Glutamatergic neuron (in vitro differentiated cells): ENCODE measurements around the gene ZFAND4. TPM values are rescaled to one million over a fixed set of nuclear protein-coding genes. Genes with fewer than 3 reads are reported as not detected.
"Not testable (repeated sequence)": the region's sequence is repeated elsewhere in the genome, so short reads cannot be mapped to it uniquely, and the experiment has no call there.

Source experiments
- DNase-seq: peaks from one replicate; pipeline ENCODE4 v3.0.0; 2022
- H3K27ac Mint-ChIP-seq: one replicate; pipeline ENCODE4 v1.8.0; 2020; ENCODE audit warnings: mild to moderate bottlenecking, mixed read lengths, inconsistent platforms; ENCODE audit not compliant: unreplicated experiment
- H3K27me3 Mint-ChIP-seq: one replicate; pipeline ENCODE4 v1.8.0; 2020; ENCODE audit warnings: mild to moderate bottlenecking, moderate library complexity, mixed read lengths, inconsistent platforms; ENCODE audit not compliant: unreplicated experiment
- H3K36me3 Mint-ChIP-seq: one replicate; pipeline ENCODE4 v1.8.0; 2020; ENCODE audit warnings: mild to moderate bottlenecking, mixed read lengths, inconsistent platforms; ENCODE audit not compliant: unreplicated experiment
- H3K4me1 Mint-ChIP-seq: one replicate; pipeline ENCODE4 v1.8.0; 2020; ENCODE audit warnings: mild to moderate bottlenecking, low read depth, mixed read lengths, inconsistent platforms; ENCODE audit not compliant: unreplicated experiment
- H3K4me3 Mint-ChIP-seq: one replicate; pipeline ENCODE4 v1.8.0; 2020; ENCODE audit warnings: mild to moderate bottlenecking, mixed read lengths, inconsistent platforms; ENCODE audit not compliant: unreplicated experiment
- H3K9me3 Mint-ChIP-seq: one replicate; pipeline ENCODE4 v1.8.0; 2020; ENCODE audit warnings: mild to moderate bottlenecking, moderate library complexity, mixed read lengths, inconsistent platforms; ENCODE audit not compliant: unreplicated experiment
- total RNA-seq: library from RNA; stranded (reverse); fragmentation: NEBNext Ultra II Directional; extraction: Animal tissue kit (Norgen Biotek cat#: 25700); gene quantifications from one replicate; pipeline ENCODE4 v1.2.1, GENCODE V29; 2021; ENCODE audit not compliant: unreplicated experiment
- TF ChIP-seq, protein P1 (sequence below): fragments of 200-600 bp; sonication (generic); IDR thresholded peaks from one replicate; pipeline ENCODE4 v1.5.0; 2021; ENCODE audit not compliant: partially characterized antibody, unreplicated experiment

The ZFAND4 gene
- total RNA-seq, 1 donor from 2014 or later: 33.0 TPM

DNA sequence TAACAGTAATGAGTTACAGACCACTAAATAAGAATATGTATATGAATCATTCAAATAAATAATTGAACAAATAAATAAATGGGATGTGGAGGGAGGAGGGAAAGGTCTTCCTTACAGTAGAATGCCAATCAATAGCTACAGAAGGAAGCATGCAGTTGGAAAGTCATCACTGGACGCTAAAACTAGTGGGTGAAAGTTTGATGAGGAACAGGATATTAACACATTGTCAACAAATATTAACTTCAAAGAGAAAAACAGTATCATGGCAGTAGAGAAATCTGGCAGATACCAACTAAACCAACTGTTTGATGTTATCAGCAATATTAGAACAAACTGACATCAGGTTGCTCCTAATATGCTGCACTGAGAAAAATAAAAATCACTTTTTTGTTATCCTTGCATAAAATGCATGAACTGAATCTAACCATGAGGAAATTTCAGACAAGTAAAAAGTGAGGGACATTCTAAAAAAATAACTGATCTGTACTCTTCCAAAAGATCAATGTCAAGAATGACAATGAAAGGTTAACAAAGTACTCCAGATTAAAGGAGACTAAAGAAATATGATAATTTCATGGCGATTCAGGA, 94.1 kb downstream of the ZFAND4 start:
- Mint-ChIP-seq H3K4me1 (peaks cover 4% of the 10 kb centered on the region), H3K27ac (no peak overlapping the region), H3K36me3 (no peaks in the 10 kb centered on the region), H3K4me3 (no peak overlapping the region), H3K27me3 (no peaks in the 10 kb centered on the region), H3K9me3 (no peaks in the 10 kb centered on the region)
- no peak for DNase-seq
- TF ChIP-seq, protein P1, sequence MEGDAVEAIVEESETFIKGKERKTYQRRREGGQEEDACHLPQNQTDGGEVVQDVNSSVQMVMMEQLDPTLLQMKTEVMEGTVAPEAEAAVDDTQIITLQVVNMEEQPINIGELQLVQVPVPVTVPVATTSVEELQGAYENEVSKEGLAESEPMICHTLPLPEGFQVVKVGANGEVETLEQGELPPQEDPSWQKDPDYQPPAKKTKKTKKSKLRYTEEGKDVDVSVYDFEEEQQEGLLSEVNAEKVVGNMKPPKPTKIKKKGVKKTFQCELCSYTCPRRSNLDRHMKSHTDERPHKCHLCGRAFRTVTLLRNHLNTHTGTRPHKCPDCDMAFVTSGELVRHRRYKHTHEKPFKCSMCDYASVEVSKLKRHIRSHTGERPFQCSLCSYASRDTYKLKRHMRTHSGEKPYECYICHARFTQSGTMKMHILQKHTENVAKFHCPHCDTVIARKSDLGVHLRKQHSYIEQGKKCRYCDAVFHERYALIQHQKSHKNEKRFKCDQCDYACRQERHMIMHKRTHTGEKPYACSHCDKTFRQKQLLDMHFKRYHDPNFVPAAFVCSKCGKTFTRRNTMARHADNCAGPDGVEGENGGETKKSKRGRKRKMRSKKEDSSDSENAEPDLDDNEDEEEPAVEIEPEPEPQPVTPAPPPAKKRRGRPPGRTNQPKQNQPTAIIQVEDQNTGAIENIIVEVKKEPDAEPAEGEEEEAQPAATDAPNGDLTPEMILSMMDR: no peak

DNA sequence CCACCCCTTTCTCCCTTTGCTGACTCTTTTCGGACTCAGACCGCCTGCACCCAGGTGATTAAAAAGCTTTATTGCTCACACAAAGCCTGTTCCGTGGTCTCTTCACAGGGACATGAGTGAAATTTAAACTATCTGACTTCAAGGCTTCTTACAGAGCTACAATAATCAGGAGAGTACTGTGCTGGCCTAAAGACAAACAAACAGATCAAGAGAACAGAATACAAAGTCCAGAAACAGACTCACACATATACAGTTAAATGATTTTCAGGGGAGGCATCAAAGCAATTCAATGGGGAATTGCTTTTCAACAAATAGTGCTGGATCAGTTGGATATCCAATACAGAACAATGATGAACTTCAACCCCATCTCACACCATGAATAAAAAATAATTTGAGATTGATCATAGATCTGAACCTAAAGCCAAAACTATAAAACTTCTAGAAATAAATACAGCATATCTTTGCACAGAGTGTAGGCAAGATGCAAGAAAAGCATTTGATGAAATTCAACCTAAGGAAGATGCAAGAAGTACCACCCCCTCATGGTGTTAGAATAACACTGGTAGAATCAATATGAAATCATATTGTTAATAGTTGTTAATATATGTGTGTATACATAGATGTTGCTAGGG, 96.5 kb downstream of the ZFAND4 start:
- no peak for DNase-seq
- Mint-ChIP-seq H3K36me3 (peaks cover 4% of the 10 kb centered on the region), H3K9me3 (no peaks in the 10 kb centered on the region), H3K27ac (no peak overlapping the region), H3K4me3 (no peak overlapping the region), H3K27me3 (no peaks in the 10 kb centered on the region), H3K4me1 (peaks cover 4% of the 10 kb centered on the region)
- TF ChIP-seq, protein P1: no peak

DNA sequence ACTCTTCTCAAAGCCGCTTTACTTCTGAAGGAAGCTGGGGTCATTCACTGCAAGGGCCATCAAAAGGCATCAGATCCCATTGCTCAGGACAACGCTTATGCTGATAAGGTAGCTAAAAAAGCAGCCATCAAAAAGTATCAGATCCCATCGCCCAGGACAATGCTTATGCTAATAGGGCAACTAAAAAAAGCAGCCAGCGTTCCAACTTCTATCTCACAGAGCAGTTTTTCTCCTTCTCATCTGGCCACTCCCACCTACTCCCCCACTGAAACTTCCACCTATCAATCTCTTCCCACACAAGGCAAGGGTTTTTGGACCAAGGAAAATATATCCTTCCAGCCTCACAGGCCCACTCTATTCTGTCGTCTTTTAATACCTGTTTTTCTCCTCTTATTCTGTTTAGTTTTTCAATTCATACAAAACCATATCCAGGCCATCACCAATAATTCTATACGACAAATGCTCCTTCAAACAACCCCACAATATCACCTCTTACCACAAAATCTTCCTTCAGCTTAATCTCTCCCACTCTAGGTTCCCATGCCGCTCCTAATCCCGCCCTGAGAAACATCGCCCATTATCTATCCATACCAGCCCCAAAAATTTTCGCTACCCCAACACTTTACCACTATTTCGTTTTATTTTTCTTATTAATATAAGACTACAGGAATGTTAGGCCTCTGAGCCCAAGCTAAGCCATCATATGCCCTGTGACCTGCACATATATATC, 97.4 kb downstream of the ZFAND4 start:
- DNase-seq, H3K4me3 Mint-ChIP-seq, H3K27me3 Mint-ChIP-seq, H3K27ac Mint-ChIP-seq, H3K4me1 Mint-ChIP-seq, H3K9me3 Mint-ChIP-seq, H3K36me3 Mint-ChIP-seq: not testable (repeated sequence)

DNA sequence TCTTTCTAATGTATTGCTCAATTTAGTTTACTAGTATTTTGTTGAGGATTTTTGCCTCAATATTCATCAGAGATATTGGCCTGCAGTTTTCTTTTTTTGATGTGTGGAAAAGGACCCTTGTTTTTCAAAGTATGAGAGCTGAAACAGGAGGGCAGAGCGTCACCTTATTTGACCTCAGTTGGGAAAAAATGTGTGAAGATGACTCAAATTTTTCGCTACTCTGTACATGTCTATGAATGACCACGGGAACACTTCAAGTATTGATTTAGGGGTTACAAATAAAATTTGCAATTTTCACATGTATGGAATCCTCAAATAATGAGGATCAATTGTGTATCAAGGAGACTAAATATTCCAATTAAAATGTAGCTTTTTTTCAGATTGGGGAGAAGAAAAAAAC, 103.1 kb downstream of the ZFAND4 start:
- H3K36me3 Mint-ChIP-seq: peaks cover 8% of the 10 kb centered on the region

DNA sequence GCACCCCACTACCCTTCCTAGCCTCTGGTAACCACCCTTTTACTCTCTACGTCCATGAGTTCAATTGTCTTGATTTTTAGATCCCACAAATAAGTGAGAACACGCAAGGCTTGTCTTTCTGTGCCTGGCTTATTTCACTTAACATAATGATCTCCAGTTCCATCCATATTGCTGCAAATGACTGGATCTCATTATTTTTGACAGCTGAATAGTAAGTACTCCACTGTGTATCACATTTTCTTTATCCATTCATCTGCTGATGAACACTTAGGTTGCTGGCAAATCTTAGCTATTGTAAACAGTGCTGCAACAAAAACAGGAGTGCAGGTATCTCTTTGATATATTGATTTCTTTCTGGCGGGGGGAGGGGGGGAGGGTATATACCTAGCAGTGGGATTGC, 106.2 kb downstream of the ZFAND4 start:
- TF ChIP-seq, protein P1: no peak
- peaks cover 4% of the 10 kb centered on the region for H3K36me3 Mint-ChIP-seq
- no peak for DNase-seq
- H3K27ac Mint-ChIP-seq: no peak overlapping the region
- H3K4me3 Mint-ChIP-seq: no peak overlapping the region
- H3K27me3 Mint-ChIP-seq: peaks cover 2% of the 10 kb centered on the region
- peaks cover 2% of the 10 kb centered on the region for H3K9me3 Mint-ChIP-seq
- H3K4me1 Mint-ChIP-seq: no peaks in the 10 kb centered on the region

More for the DNA sequence above, 103.1 kb downstream of the ZFAND4 start:
- DNase-seq: no peak
- Mint-ChIP-seq H3K4me1 (no peaks in the 10 kb centered on the region), H3K27ac (no peak overlapping the region), H3K9me3 (no peaks in the 10 kb centered on the region), H3K4me3 (no peak overlapping the region), H3K27me3 (peaks cover 2% of the 10 kb centered on the region)
- TF ChIP-seq, protein P1: no peak

Other genes with a start within 250 kb of the ZFAND4 start
- 86.6 TPM for gene WASHC2C, start 54.5 kb upstream of the ZFAND4 start, total RNA-seq
- 37.4 TPM for gene AGAP4, start 174.7 kb upstream of the ZFAND4 start, total RNA-seq